ENCODE results near the gene INMT.

- no peak for TF ChIP-seq PRDM4 (CRISPR knock-in tag; IDR thresholded peaks at IDR 0.05; ENCODE audit: borderline replicate concordance)
- no peak for TF ChIP-seq SSRP1 (CRISPR knock-in tag; IDR thresholded peaks at IDR 0.05)
- no peak for TF ChIP-seq EP300 (IDR thresholded peaks at IDR 0.05; ENCODE audit: low read depth in 2 of 2, low read length in 2 of 2)
- no peak for TF ChIP-seq EP300 (CRISPR knock-in tag; IDR thresholded peaks at IDR 0.05; ENCODE audit: borderline replicate concordance)
- TF ChIP-seq NFRKB (IDR thresholded peaks at IDR 0.05) = no peak
- no peak for TF ChIP-seq ZNF326 (CRISPR knock-in tag; IDR thresholded peaks at IDR 0.05; ENCODE audit: borderline replicate concordance)
- no peak for TF ChIP-seq SIX1 (CRISPR knock-in tag; IDR thresholded peaks at IDR 0.05; ENCODE audit: borderline replicate concordance)
These were observed 1.9 kb upstream of the INMT start for GRCh38 chr7:30750010-30750409.
